Measurements from ENCODE around the gene DCP1A. TPM values are rescaled to one million over a fixed set of nuclear protein-coding genes. Genes with fewer than 3 reads are reported as not detected.

The DCP1A gene
- total and polyA plus RNA-seq, 9 of the 15 experiments (the other 6 are each of a cell fraction or from before 2014, with no cell fraction given) = 6.6 to 33.7 (median 13.3) TPM

- Histone ChIP-seq H3K4me3 (no peak overlapping the region), H3K79me2 (ENCODE audit: control insufficient read depth, insufficient read depth, low read length) (no peaks in the 10 kb centered on the region), H3K27ac (ENCODE audit: extremely low read depth, low read depth, low read length) (no peak overlapping the region), H3K27me3 (ENCODE audit: control insufficient read depth in 2 of 2, insufficient read depth in 2 of 2, low read length in 2 of 2) (no peaks in the 10 kb centered on the region), H3K36me3 (ENCODE audit: control insufficient read depth, insufficient read depth, low read length) (peaks cover 32% of the 10 kb centered on the region; the same call in 1 of the 3 replicates), H3K9me3 (replicated peaks; ENCODE audit: control insufficient read depth, insufficient read depth, low read depth, low read length) (no peaks in the 10 kb centered on the region), H3K9ac (ENCODE audit: insufficient read depth in 1 of 2, low read depth in 2 of 2, low read length in 2 of 2) (no peak overlapping the region), H4K20me1 (replicated peaks; ENCODE audit: control insufficient read depth, insufficient read depth, low read length) (no peaks in the 10 kb centered on the region), H3K4me1 (replicated peaks in 1 of 2; ENCODE audit: control insufficient read depth in 2 of 2, insufficient read depth in 2 of 2, low read length in 2 of 2) (no peaks in the 10 kb centered on the region), H3K9me1 (ENCODE audit: control insufficient read depth, insufficient read depth, low read length) (peaks cover 3% of the 10 kb centered on the region), H2AFZ (ENCODE audit: low read depth, low read length) (no peak overlapping the region), H3K4me2 (ENCODE audit: insufficient read depth, low read length) (no peak overlapping the region)
- intact Hi-C loops (cut with micrococcal nuclease) = no loop called here
- DNase-seq (ENCODE audit: extremely low read depth in 1 of 4, low spot score in 3 of 4) = no peak
- no peak for ATAC-seq
- WGBS (ENCODE audit: insufficient coverage, low coverage, missing lambda C conversion rate) = 89% methylated on average over 8 of the region's 8 CpGs
- in situ Hi-C loops (cut with MboI) = no loop called here
- no peak for FAIRE-seq
- ChIA-PET CTCF (ENCODE audit: low intra/inter-chr PET ratio) (no interaction called here), POLR2A (no interaction called here)
- no peak for TF ChIP-seq ZNF133 (CRISPR knock-in tag; IDR thresholded peaks at IDR 0.05)
- no peak for TF ChIP-seq GTF2B (IDR thresholded peaks at IDR 0.05; ENCODE audit: extremely low read depth, insufficient read length)
- no peak for TF ChIP-seq NFE2 (IDR thresholded peaks at IDR 0.05; ENCODE audit: low read depth)
- no peak for TF ChIP-seq ZNF274 (IDR thresholded peaks at IDR 0.05; ENCODE audit: borderline replicate concordance, low read depth, low read length)
- no peak for TF ChIP-seq ZNF212 (CRISPR knock-in tag; IDR thresholded peaks at IDR 0.05)
- TF ChIP-seq PTTG1 (tag; IDR thresholded peaks at IDR 0.05; ENCODE audit: low read depth) = no peak
- no peak for TF ChIP-seq NR0B1 (IDR thresholded peaks at IDR 0.05; ENCODE audit: partially characterized antibody)
- TF ChIP-seq PRPF4 (IDR thresholded peaks at IDR 0.05; ENCODE audit: insufficient read depth, low read depth, low read length, poor library complexity, severe bottlenecking) = no peak
- no peak for TF ChIP-seq ELK3 (CRISPR knock-in tag; IDR thresholded peaks at IDR 0.05)
- TF ChIP-seq HMG20A (CRISPR knock-in tag; conservative IDR thresholded peaks at IDR 0.05) = no peak
- no peak for TF ChIP-seq MAFK (IDR thresholded peaks at IDR 0.05; ENCODE audit: low read length)
- TF ChIP-seq MITF (IDR thresholded peaks at IDR 0.05) = no peak
- no peak for TF ChIP-seq EHMT2 (IDR thresholded peaks at IDR 0.05)
- TF ChIP-seq TCF7L2 (IDR thresholded peaks at IDR 0.05; ENCODE audit: low read depth, low read length) = no peak
- no peak for TF ChIP-seq RHOXF2B (CRISPR knock-in tag; conservative IDR thresholded peaks at IDR 0.05)
- no peak for TF ChIP-seq MECOM (CRISPR knock-in tag; IDR thresholded peaks at IDR 0.05)
- no TSS peak for BruUV-seq (replicated peaks)
These were observed 64.8 kb downstream of the DCP1A start for GRCh38 chr3:53282581-53282980.

Measured in K562 (cell line).